OCI-LY7 (cell line): Measurements from ENCODE around the gene ASIP. TPM values are rescaled to one million over a fixed set of nuclear protein-coding genes. Genes with fewer than 3 reads are reported as not detected.
"Not testable (repeated sequence)": the region's sequence is repeated elsewhere in the genome, so short reads cannot be mapped to it uniquely, and the experiment has no call there.

Experiments
- BruUV-seq: library from RNA; stranded (reverse); fragments of 400-500 nt; replicated peaks from 2 replicates; lab custom pipeline; 2021; lab: Mats Ljungman, UMichigan
- CTCF ChIA-PET: fragments of 300-600 bp; sonication (Branson Sonifier 250); formaldehyde crosslinking; loops from one replicate; lab custom pipeline; 2022; ENCODE audit warnings: antibody characterized with exemption; ENCODE audit not compliant: unreplicated experiment; lab: Charles Lee
- POLR2A ChIA-PET: fragments of 300-600 bp; sonication (Branson Sonifier 250); formaldehyde crosslinking; loops from one replicate; lab custom pipeline; 2022; ENCODE audit warnings: antibody characterized with exemption; lab: Charles Lee
- DNase-seq: peaks from one replicate; pipeline ENCODE4 v3.0.0-alpha.2; 2015; ENCODE audit warnings: low spot score
- H2AFZ ChIP-seq: fragments of 200-600 bp; sonication (generic), shearing (Covaris generic); 2 replicates; pipeline ENCODE4 v1.6.1; 2014; ENCODE audit warnings: mild to moderate bottlenecking, antibody characterized with exemption, low read length, moderate library complexity
- H3K27ac ChIP-seq: fragments of 200-600 bp; sonication (generic); 2 replicates; pipeline ENCODE4 v1.5.1; 2014; ENCODE audit warnings: mixed run types, low read depth, mild to moderate bottlenecking, moderate library complexity, low read length, inconsistent platforms; ENCODE audit not compliant: poor library complexity, severe bottlenecking
- H3K36me3 ChIP-seq: fragments of 200-600 bp; sonication (generic); 2 replicates; pipeline ENCODE4 v1.6.1; 2014; ENCODE audit warnings: mild to moderate bottlenecking, antibody characterized with exemption, low read length, moderate library complexity, mixed read lengths; ENCODE audit not compliant: insufficient read depth
- H3K4me1 ChIP-seq: fragments of 200-600 bp; sonication (generic); 2 replicates; pipeline ENCODE4 v1.5.1; 2014; ENCODE audit warnings: mild to moderate bottlenecking, low read length; ENCODE audit not compliant: insufficient read depth, poor library complexity, severe bottlenecking
- H3K4me2 ChIP-seq: fragments of 200-600 bp; sonication (generic); 2 replicates; pipeline ENCODE4 v1.6.1; 2014; ENCODE audit warnings: mild to moderate bottlenecking, low read length
- H3K4me3 ChIP-seq: fragments of 200-600 bp; sonication (generic); 2 replicates; pipeline ENCODE4 v1.5.1; 2014; ENCODE audit warnings: mild to moderate bottlenecking, low read depth, low read length; ENCODE audit not compliant: poor library complexity, severe bottlenecking
- H3K79me2 ChIP-seq: fragments of 200-600 bp; sonication (generic); 2 replicates; pipeline ENCODE4 v1.6.1; 2016; ENCODE audit warnings: low read depth, mild to moderate bottlenecking, low read length, moderate library complexity, mixed read lengths; ENCODE audit not compliant: insufficient read depth
- H3K9me2 ChIP-seq: fragments of 200-600 bp; sonication (generic); 2 replicates; pipeline ENCODE4 v1.6.1; 2016; ENCODE audit warnings: mild to moderate bottlenecking, low read length, mixed read lengths; ENCODE audit not compliant: insufficient read depth
- H3K9me3 ChIP-seq: fragments of 200-600 bp; sonication (generic); 2 replicates; pipeline ENCODE4 v1.6.1; 2014; ENCODE audit warnings: mild to moderate bottlenecking, mixed run types, low read length, mixed read lengths
- H4K20me1 ChIP-seq: fragments of 200-600 bp; sonication (generic); 2 replicates; pipeline ENCODE4 v1.6.1; 2014; ENCODE audit warnings: mild to moderate bottlenecking, antibody characterized with exemption, low read length, moderate library complexity, mixed read lengths; ENCODE audit not compliant: insufficient read depth
- CTCF ChIP-seq: fragments of 200-600 bp; sonication (generic); conservative IDR thresholded peaks from 2 replicates; pipeline ENCODE4 v1.5.1; 2014; ENCODE audit warnings: mild to moderate bottlenecking, antibody characterized with exemption, low read length, moderate library complexity, mixed read lengths
- EZH2phosphoT487 ChIP-seq: fragments of 200-600 bp; sonication (generic); IDR thresholded peaks from 2 replicates; pipeline ENCODE4 v1.6.1; 2018; ENCODE audit warnings: low read depth, borderline replicate concordance, mild to moderate bottlenecking, mixed run types, antibody characterized with exemption, low read length, moderate library complexity, mixed read lengths
- intact Hi-C: fragments of 100-400 bp; cut with micrococcal nuclease; formaldehyde crosslinking; loops from one replicate; pipeline ENCODE4 v1.10.0; 2022; ENCODE audit not compliant: unreplicated experiment
- total RNA-seq, 2 experiments: library from RNA; depleted of rRNA in 1 of 2; stranded (reverse); fragments of >200 nt in 1 of 2; shearing (Covaris generic) in 1 of 2; gene quantifications; 2 replicates each; pipeline ENCODE4 v1.2.3, GENCODE V29; 2014 to 2022

The ASIP gene
- total RNA-seq, 2 experiments from 2014 or later = 0.32 to 0.82 TPM

GRCh38 chr20:34235875-34236274, 5.3 kb upstream of the ASIP start:
- Histone ChIP-seq H3K4me1 (peaks cover 16% of the 10 kb centered on the region), H4K20me1 (no peaks in the 10 kb centered on the region), H3K36me3 (peaks cover 8% of the 10 kb centered on the region; the same call in 1 of the 2 replicates), H3K79me2 (no peaks in the 10 kb centered on the region), H2AFZ (no peak overlapping the region), H3K27ac (no peak overlapping the region), H3K9me2 (no peaks in the 10 kb centered on the region), H3K9me3 (peaks cover 31% of the 10 kb centered on the region), H3K4me3 (no peak overlapping the region), H3K4me2 (no peak overlapping the region)
- no peak for DNase-seq
- no peak for TF ChIP-seq EZH2phosphoT487
- TF ChIP-seq CTCF = no peak
- intact Hi-C loops = no loop called here
- ChIA-PET CTCF (no interaction called here), POLR2A (no interaction called here)
- no TSS peak for BruUV-seq

- no peaks in the 10 kb centered on the region for H4K20me1 ChIP-seq
- H3K4me2 ChIP-seq = no peak overlapping the region
- BruUV-seq = no TSS peak
- H3K36me3 ChIP-seq = peaks cover 8% of the 10 kb centered on the region; the same call in 1 of the 2 replicates
- no peaks in the 10 kb centered on the region for H3K9me2 ChIP-seq
- H3K79me2 ChIP-seq = no peaks in the 10 kb centered on the region
- intact Hi-C loops = no loop called here
- no peak for DNase-seq
- no peak for TF ChIP-seq CTCF
- no peak for TF ChIP-seq EZH2phosphoT487
- no peak overlapping the region for H3K4me3 ChIP-seq
- peaks cover 23% of the 10 kb centered on the region for H3K9me3 ChIP-seq
- no peak overlapping the region for H3K27ac ChIP-seq
- CTCF ChIA-PET = no interaction called here
- H2AFZ ChIP-seq = no peak overlapping the region
- H3K4me1 ChIP-seq = peaks cover 35% of the 10 kb centered on the region
- POLR2A ChIA-PET = no interaction called here
Measured at GRCh38 chr20:34237942-34238341, 3.3 kb upstream of the ASIP start.

GRCh38 chr20:34240121-34240520, 1.1 kb upstream of the ASIP start:
- POLR2A ChIA-PET = interaction anchor here (1.8 to 2.0 kb wide), 2 partner anchors 9 to 122 kb away, joined by 5 to 14 read pairs; no protein-coding TSS in a partner anchor
- H3K4me1 ChIP-seq = peaks cover 38% of the 10 kb centered on the region
- peak; percentile 39 for DNase-seq
- peak overlapping the region; percentile 71 for H3K4me2 ChIP-seq
- peaks cover 23% of the 10 kb centered on the region for H3K9me3 ChIP-seq
- peak overlapping the region; percentile 56 for H3K4me3 ChIP-seq
- peak overlapping the region; percentile 68 for H2AFZ ChIP-seq
- CTCF ChIA-PET = no interaction called here
- H4K20me1 ChIP-seq = no peaks in the 10 kb centered on the region
- TF ChIP-seq EZH2phosphoT487 = no peak
- no peak for TF ChIP-seq CTCF
- no peaks in the 10 kb centered on the region for H3K79me2 ChIP-seq
- no peaks in the 10 kb centered on the region for H3K9me2 ChIP-seq
- H3K36me3 ChIP-seq = peaks cover 8% of the 10 kb centered on the region; the same call in 1 of the 2 replicates
- H3K27ac ChIP-seq = peak overlapping the region; percentile 90
- no TSS peak for BruUV-seq
- intact Hi-C loops = loop anchor here (5.0 kb wide), 1 partner anchor 48 kb away; no protein-coding TSS in a partner anchor

GRCh38 chr20:34242015-34242414, 792 bp downstream of the ASIP start:
- H4K20me1 ChIP-seq, H3K9me2 ChIP-seq, H3K79me2 ChIP-seq, DNase-seq, H3K36me3 ChIP-seq, BruUV-seq, CTCF ChIA-PET: not testable (repeated sequence)
- intact Hi-C loops = loop anchor here (5.0 kb wide), 1 partner anchor 50 kb away; no protein-coding TSS in a partner anchor
- peak overlapping the region; percentile 68 for H2AFZ ChIP-seq
- H3K27ac ChIP-seq = peak overlapping the region; percentile 90
- H3K4me3 ChIP-seq = peak overlapping the region; percentile 56
- peaks cover 38% of the 10 kb centered on the region for H3K4me1 ChIP-seq
- POLR2A ChIA-PET = interaction anchor here (0.5 to 1.3 kb wide), 5 partner anchors 14 to 609 kb away, joined by 3 to 6 read pairs (median 3); no protein-coding TSS in a partner anchor
- peak overlapping the region; percentile 71 for H3K4me2 ChIP-seq
- H3K9me3 ChIP-seq = peaks cover 20% of the 10 kb centered on the region
